GM12873 (cell line): Measurements from ENCODE around the gene EID3.

Experiments
- TF ChIP-seq, protein P1 (sequence below): IDR thresholded peaks from 2 replicates; pipeline ENCODE4 v1.5.1; 2012; ENCODE audit warnings: low read depth, mild to moderate bottlenecking, moderate library complexity, low read length, control low read depth; ENCODE audit not compliant: insufficient read depth; ENCODE audit errors: missing control alignments

Gene EID3

DNA sequence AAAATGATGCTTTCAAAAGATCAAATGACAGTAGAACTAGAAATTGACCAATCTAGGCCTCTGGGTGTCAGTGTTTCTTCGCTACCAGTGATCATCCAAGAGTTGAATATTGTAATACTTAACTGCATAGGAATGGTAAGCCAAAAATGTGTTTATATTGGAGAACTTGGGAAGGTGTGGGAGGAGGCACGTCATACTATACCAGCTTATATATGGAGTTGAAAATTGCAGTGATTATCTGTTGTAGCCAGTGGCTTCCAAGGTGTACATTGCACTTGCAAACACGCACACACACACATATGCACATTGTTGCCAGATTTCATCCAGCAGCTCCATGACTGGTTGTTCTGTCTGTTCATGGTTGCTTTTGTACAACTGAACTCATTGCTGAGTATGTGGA lies 36.1 kb downstream of the EID3 start:
- TF ChIP-seq, protein P1, sequence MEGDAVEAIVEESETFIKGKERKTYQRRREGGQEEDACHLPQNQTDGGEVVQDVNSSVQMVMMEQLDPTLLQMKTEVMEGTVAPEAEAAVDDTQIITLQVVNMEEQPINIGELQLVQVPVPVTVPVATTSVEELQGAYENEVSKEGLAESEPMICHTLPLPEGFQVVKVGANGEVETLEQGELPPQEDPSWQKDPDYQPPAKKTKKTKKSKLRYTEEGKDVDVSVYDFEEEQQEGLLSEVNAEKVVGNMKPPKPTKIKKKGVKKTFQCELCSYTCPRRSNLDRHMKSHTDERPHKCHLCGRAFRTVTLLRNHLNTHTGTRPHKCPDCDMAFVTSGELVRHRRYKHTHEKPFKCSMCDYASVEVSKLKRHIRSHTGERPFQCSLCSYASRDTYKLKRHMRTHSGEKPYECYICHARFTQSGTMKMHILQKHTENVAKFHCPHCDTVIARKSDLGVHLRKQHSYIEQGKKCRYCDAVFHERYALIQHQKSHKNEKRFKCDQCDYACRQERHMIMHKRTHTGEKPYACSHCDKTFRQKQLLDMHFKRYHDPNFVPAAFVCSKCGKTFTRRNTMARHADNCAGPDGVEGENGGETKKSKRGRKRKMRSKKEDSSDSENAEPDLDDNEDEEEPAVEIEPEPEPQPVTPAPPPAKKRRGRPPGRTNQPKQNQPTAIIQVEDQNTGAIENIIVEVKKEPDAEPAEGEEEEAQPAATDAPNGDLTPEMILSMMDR: no peak

DNA sequence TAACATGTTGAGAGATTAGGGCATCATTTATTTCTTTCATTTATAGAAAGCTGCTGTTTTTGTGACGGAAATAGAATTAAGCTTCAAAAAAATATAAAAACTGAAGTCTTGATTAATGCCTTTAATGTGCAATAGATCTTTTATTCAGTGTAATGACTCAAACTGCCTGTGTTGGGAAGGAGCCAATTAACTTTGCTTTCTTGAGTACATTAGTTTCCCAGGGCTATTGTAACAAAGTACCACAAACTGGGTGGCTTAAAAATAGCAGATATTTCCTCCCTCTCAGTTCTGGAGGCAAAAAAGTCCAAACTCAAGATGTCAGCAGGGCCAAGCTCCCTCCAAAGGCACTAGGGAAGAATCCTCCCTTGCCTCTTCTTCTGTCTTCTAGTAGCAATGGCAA lies 36.6 kb downstream of the EID3 start:
- TF ChIP-seq, protein P1: no peak

DNA sequence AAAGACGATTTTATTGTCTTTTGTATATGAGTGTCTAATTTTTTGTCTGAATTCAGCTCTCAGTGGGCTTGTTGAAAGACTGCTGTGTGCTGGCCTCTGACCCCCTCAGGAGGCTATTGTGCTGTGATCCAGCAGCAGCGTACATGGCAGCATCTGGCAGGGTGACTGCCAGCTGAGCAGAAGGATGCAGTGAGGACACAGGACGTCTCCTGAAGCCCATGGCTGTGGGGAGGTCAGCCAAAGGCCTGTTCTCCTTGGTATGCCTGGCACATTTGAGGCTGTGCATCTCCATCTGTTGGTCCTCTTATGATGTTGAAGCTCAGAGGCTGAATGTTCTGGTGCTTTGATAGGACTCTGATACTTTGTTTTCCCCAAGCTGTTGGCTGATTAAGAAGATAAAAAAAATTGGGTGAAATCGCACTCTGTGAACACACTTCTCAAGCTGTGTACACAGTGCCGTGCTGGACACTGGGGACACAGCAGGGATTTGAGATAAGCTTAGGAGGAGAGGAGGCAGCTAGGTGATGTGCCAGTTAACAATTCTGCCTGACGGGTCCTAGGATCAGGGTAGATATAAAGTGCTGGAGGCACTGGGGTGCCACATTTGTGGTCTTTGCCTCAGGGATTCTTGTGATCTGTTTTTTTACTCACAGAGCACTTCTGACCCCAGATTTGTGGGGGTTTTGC lies 37.5 kb downstream of the EID3 start:
- TF ChIP-seq, protein P1: no peak

DNA sequence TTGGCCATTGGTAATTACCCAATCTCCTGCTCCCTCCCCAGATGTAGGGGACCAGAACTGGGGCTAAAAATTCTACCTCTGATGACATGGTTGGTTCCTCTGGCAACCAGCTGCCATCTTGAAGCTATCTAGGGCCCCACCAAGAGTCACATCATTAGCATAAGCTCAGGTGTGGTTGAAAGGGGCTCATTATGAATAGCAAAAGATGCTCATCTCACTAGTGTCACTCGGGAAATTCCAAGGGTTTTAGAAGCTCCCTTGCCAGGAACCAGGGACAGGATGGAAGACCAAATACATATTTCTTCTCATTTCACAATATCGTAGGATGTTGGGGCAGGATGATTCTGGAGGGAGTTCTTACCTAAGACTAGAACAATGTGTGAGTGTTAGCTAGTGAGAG lies 38.6 kb downstream of the EID3 start:
- TF ChIP-seq, protein P1: no peak

DNA sequence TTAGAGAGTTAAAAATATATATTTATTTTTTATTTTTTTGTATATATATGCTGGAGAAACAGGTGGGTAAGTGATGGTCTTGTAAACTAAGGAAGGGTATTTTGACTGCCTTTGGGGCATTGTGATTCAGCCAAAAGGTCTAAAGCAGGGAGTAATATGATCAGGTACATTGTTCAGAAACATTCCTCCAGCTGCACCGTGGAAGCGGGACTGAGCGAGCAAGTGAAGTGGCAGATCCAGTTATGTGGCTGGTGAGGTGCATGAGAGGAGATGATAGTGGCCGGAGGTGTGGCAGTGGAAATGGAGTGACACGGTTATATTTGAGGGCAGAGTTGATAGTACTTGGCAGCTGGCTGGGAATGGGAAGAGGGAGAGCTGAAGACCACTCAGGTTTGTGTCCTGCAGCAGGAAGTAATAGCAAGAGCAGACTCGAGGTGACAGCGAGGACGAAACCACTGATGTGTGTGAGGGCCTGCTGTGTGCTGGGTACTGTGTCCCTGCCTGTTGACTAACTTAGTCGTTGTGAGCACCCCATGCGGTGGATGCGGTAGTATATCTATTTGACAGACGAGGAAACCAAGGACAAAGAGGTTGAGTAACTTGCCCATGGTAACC lies 39.2 kb downstream of the EID3 start:
- TF ChIP-seq, protein P1: no peak

DNA sequence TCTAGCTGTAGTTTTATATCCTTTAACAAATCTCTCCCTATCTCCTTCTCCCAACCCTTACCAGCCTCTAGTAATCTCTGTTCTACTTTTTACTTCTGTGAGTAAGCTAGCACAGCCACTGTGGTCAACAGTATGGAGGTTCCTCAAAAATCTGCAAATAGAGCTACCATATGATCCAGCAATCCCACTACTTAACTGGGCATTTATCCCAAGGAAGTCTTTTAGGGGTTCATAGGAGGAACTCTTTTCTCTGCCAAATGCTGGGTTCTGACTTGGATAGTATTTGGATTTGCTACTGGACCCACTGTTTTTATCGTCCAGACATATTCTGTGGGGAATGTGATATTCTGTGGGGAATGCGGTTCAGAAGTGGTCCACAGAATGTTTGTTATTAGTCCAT lies 41.1 kb downstream of the EID3 start:
- TF ChIP-seq, protein P1: no peak

DNA sequence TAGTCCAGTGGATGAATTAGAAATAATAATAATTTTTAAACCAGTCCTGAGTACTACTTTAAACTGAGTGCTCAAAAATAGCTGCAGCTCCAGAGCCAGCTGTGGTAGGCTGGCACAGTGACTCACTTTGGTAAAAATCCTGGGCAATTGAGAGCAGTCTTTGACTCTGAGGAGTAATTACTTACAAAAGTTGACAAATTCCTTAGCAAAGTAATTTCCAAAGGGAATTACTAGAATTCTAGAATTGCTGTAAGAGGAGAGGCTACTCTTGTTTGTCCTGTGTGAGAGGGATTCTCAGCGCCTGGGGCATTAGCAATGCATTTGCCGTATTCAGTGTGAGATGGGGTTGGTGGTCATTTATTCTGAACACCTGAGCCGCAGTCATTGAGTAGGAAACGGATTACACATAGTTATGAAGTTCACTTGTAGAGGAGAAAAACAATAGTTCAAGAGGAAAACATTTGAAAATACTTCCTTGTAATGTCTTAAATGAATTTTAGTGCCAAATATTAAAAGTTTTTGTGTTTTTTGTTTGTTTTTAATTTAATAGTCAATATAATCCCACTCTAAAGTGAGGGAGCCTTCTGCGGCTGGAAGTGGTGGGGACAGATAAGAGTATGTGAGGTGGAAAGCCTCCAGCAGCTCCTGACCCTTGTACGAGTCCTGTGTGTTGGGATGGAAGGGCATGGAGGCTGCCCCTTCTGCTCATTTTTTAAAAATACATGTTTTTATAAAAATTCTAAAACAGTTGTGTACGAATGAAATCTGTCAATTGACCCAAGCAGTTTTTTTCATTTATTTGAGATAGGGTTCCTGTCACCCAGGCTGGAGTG lies 41.9 kb downstream of the EID3 start:
- TF ChIP-seq, protein P1: no peak
